ENCODE measurements around the gene ZC3H8.
"Not testable (repeated sequence)": the region's sequence is repeated elsewhere in the genome, so short reads cannot be mapped to it uniquely, and the experiment has no call there.

ZC3H8 gene

GRCh38 chr2:112293636-112294401, 39.0 kb upstream of the ZC3H8 start:
- in situ Hi-C loops (cut with MboI; ENCODE audit: low sequenced_read_pairs, unreplicated experiment): no loop called here
- no peak for DNase-seq (ENCODE audit: low spot score)
- no peak for TF ChIP-seq CTCF (IDR thresholded peaks at IDR 0.05; ENCODE audit: borderline replicate concordance, control extremely low read depth, extremely low read depth, insufficient read depth, missing control alignments)

GRCh38 chr2:112290648-112291047, 35.8 kb upstream of the ZC3H8 start:
- no peak for DNase-seq (ENCODE audit: low spot score)
- no peak for TF ChIP-seq CTCF (IDR thresholded peaks at IDR 0.05; ENCODE audit: borderline replicate concordance, control extremely low read depth, extremely low read depth, insufficient read depth, missing control alignments)
- in situ Hi-C loops (cut with MboI; ENCODE audit: low sequenced_read_pairs, unreplicated experiment): no loop called here

GRCh38 chr2:112290088-112290487, 35.2 kb upstream of the ZC3H8 start:
- no peak for TF ChIP-seq CTCF (IDR thresholded peaks at IDR 0.05; ENCODE audit: borderline replicate concordance, control extremely low read depth, extremely low read depth, insufficient read depth, missing control alignments)
- in situ Hi-C loops (cut with MboI; ENCODE audit: low sequenced_read_pairs, unreplicated experiment): no loop called here
- no peak for DNase-seq (ENCODE audit: low spot score)

GRCh38 chr2:112283535-112283934, 28.7 kb upstream of the ZC3H8 start:
- in situ Hi-C loops (cut with MboI; ENCODE audit: low sequenced_read_pairs, unreplicated experiment): not testable (repeated sequence)

GRCh38 chr2:112282066-112282465, 27.2 kb upstream of the ZC3H8 start:
- DNase-seq (ENCODE audit: low spot score); in situ Hi-C loops (cut with MboI; ENCODE audit: low sequenced_read_pairs, unreplicated experiment): not testable (repeated sequence)

More at GRCh38 chr2:112283535-112283934, 28.7 kb upstream of the ZC3H8 start:
- not testable (repeated sequence) for DNase-seq (ENCODE audit: low spot score)

GRCh38 chr2:112277596-112278220, 22.9 kb upstream of the ZC3H8 start:
- TF ChIP-seq CTCF (IDR thresholded peaks at IDR 0.05; ENCODE audit: borderline replicate concordance, control extremely low read depth, extremely low read depth, insufficient read depth, missing control alignments): no peak
- in situ Hi-C loops (cut with MboI; ENCODE audit: low sequenced_read_pairs, unreplicated experiment): no loop called here
- no peak for DNase-seq (ENCODE audit: low spot score)

GRCh38 chr2:112276954-112277353, 22.1 kb upstream of the ZC3H8 start:
- no peak for DNase-seq (ENCODE audit: low spot score)
- TF ChIP-seq CTCF (IDR thresholded peaks at IDR 0.05; ENCODE audit: borderline replicate concordance, control extremely low read depth, extremely low read depth, insufficient read depth, missing control alignments): no peak
- in situ Hi-C loops (cut with MboI; ENCODE audit: low sequenced_read_pairs, unreplicated experiment): no loop called here
